Measurements from ENCODE around the gene PAQR3. TPM values are rescaled to one million over a fixed set of nuclear protein-coding genes. Genes with fewer than 3 reads are reported as not detected.

The PAQR3 gene
- polyA plus RNA-seq, 2 of the 4 experiments (the other 2 are of a cell fraction) = 6.5 to 26.4 TPM

GRCh38 chr4:78945651-78946179, 6.5 kb upstream of the PAQR3 start:
- FAIRE-seq = no peak
- Histone ChIP-seq H3K4me1 (no peaks in the 10 kb centered on the region), H3K4me3 (no peak overlapping the region), H3K4me2 (no peak overlapping the region), H3K27ac (no peak overlapping the region), H3K9me3 (peaks cover 8% of the 10 kb centered on the region; the same call in 2 of the 3 replicates)
- 41% methylated on average over 3 of the region's 3 CpGs for WGBS (ENCODE audit: missing lambda C conversion rate)
- no peak for ATAC-seq
- POLR2A ChIA-PET = no interaction called here
- CTCF ChIA-PET = no interaction called here
- DNase-seq (ENCODE audit: low read depth in 1 of 2, low spot score in 1 of 2) = no peak
- TF ChIP-seq ELK1 (IDR thresholded peaks at IDR 0.05; ENCODE audit: low read depth, low read length) (no peak), BHLHE40 (IDR thresholded peaks at IDR 0.05; ENCODE audit: low read depth, low read length) (no peak), HOXB13 (CRISPR knock-in tag; IDR thresholded peaks at IDR 0.05; ENCODE audit: low read depth) (no peak), TP53 (CRISPR knock-in tag; IDR thresholded peaks at IDR 0.05) (no peak), CHD2 (IDR thresholded peaks at IDR 0.05; ENCODE audit: low read length, partially characterized antibody) (no peak), EHMT2 (IDR thresholded peaks at IDR 0.05; ENCODE audit: low read depth) (no peak)

GRCh38 chr4:78944381-78944780, 5.1 kb upstream of the PAQR3 start:
- 4% methylated on average over 1 of the region's 1 CpG for WGBS (ENCODE audit: missing lambda C conversion rate)
- Histone ChIP-seq H3K9me3 (peaks cover 8% of the 10 kb centered on the region; the same call in 2 of the 3 replicates), H3K4me3 (no peak overlapping the region), H3K27ac (no peak overlapping the region), H3K4me2 (no peak overlapping the region), H3K4me1 (no peaks in the 10 kb centered on the region)
- FAIRE-seq (no peak), DNase-seq (ENCODE audit: low read depth in 1 of 2, low spot score in 1 of 2) (no peak), ATAC-seq (no peak)
- POLR2A ChIA-PET = no interaction called here
- TF ChIP-seq BHLHE40 (IDR thresholded peaks at IDR 0.05; ENCODE audit: low read depth, low read length) (no peak), EHF (CRISPR knock-in tag; IDR thresholded peaks at IDR 0.05) (no peak), CHD2 (IDR thresholded peaks at IDR 0.05; ENCODE audit: low read length, partially characterized antibody) (no peak)
- CTCF ChIA-PET = no interaction called here

- Histone ChIP-seq H3K4me3 (no peak overlapping the region), H3K9me3 (0 out of 3 replicates have a peak, but pooled peaks cover 3% of the 10 kb centered on the region), H3K27ac (no peak overlapping the region), H3K4me2 (no peak overlapping the region), H3K4me1 (peaks cover 6% of the 10 kb centered on the region)
- TF ChIP-seq JUN (IDR thresholded peaks at IDR 0.05) (no peak), CBX8 (IDR thresholded peaks at IDR 0.05) (no peak), GATA3 (IDR thresholded peaks at IDR 0.05; ENCODE audit: borderline replicate concordance) (no peak), BHLHE40 (IDR thresholded peaks at IDR 0.05; ENCODE audit: low read depth, low read length) (no peak), PBX3 (IDR thresholded peaks at IDR 0.05) (no peak), JUNB (IDR thresholded peaks at IDR 0.05) (no peak)
- FAIRE-seq = no peak
- ChIA-PET POLR2A (no interaction called here), CTCF (no interaction called here)
- no peak for DNase-seq (ENCODE audit: low read depth in 1 of 2, low spot score in 1 of 2)
- WGBS (ENCODE audit: missing lambda C conversion rate) = 91% methylated on average over 5 of the region's 5 CpGs
- no peak for ATAC-seq
These were observed 1.5 kb upstream of the PAQR3 start for GRCh38 chr4:78940752-78941151.

- Histone ChIP-seq H3K4me3 (peak overlapping the region; percentile 55), H3K4me2 (peak overlapping the region; percentile 95), H3K9me3 (no peaks in the 10 kb centered on the region), H3K4me1 (peaks cover 6% of the 10 kb centered on the region), H3K27ac (peak overlapping the region; percentile 71 to 98)
- WGBS (ENCODE audit: missing lambda C conversion rate) = 10% methylated on average over 9 of the region's 9 CpGs
- FAIRE-seq (no peak), DNase-seq (ENCODE audit: low read depth in 1 of 2, low spot score in 1 of 2) (no peak), ATAC-seq (no peak; a peak in 2 of 6 replicates)
- ChIA-PET CTCF (interaction anchor here (0.6 kb wide), 1 partner anchor 82 kb away, joined by 3 read pairs; no protein-coding TSS in a partner anchor), POLR2A (interaction anchor here (0.9 kb wide), 1 partner anchor 23 kb away, joined by 3 read pairs; no protein-coding TSS in a partner anchor)
- TF ChIP-seq MAX (IDR thresholded peaks at IDR 0.05) = 0 out of 2 replicates have a peak, but pooled peaks have one; percentile 6
- no peak for TF ChIP-seq EHF (CRISPR knock-in tag; IDR thresholded peaks at IDR 0.05)
- TF ChIP-seq CTCF (IDR thresholded peaks at IDR 0.05) = no peak
- TF ChIP-seq NFE2L2 (conservative IDR thresholded peaks at IDR 0.05; ENCODE audit: low read length) = no peak
- TF ChIP-seq CEBPB (IDR thresholded peaks at IDR 0.05) = no peak
- TF ChIP-seq ATOH8 (CRISPR knock-in tag; IDR thresholded peaks at IDR 0.05; ENCODE audit: low read depth) = no peak
These were observed 400 bp upstream of the PAQR3 start for GRCh38 chr4:78939667-78940008.

All from A549 (cell line).